Gastrocnemius medialis (tissue), 4 donors: ENCODE results near the gene PLA2G5. TPM values are rescaled to one million over a fixed set of nuclear protein-coding genes. Genes with fewer than 3 reads are reported as not detected.

Source experiments
- ATAC-seq, 2 donors: fragments of 150-250 bp; one replicate each; pipeline ENCODE4 v1.9.1; 2016
- DNase-seq, 2 donors: peaks; one replicate each; pipeline ENCODE4 v3.0.0-alpha.2; 2019
- H3K27ac ChIP-seq, 4 donors: fragments of 200-600 bp; sonication (generic); 1 replicate in 1 of 4; 2 replicates in 3 of 4; pipeline ENCODE4 v1.5.1; 2016 to 2018; ENCODE audit warnings: mild to moderate bottlenecking in 2 of 4, moderate library complexity in 1 of 4
- H3K27me3 ChIP-seq, 3 donors: fragments of 200-600 bp; sonication (generic) in 2 of 3; 1 replicate in 1 of 3; 2 replicates in 2 of 3; pipeline versions ENCODE4 v1.5.1 to v1.6.0; 2016 to 2019; ENCODE audit warnings: mild to moderate bottlenecking in 1 of 3, moderate library complexity in 1 of 3
- H3K36me3 ChIP-seq, 2 donors: fragments of 200-600 bp; sonication (generic) in 1 of 2; one replicate each; pipeline ENCODE4 v1.5.1; 2017 to 2018
- H3K4me1 ChIP-seq, 2 donors: fragments of 200-600 bp; sonication (generic) in 1 of 2; one replicate each; pipeline ENCODE4 v1.5.1; 2016 to 2017; ENCODE audit warnings: mild to moderate bottlenecking in 2 of 2
- H3K4me3 ChIP-seq, 4 donors: fragments of 200-600 bp; sonication (generic) in 3 of 4; 1 replicate in 1 of 4; 2 replicates in 3 of 4; pipeline ENCODE4 v1.5.1; 2016 to 2019; ENCODE audit warnings: mild to moderate bottlenecking in 2 of 4
- H3K9me3 ChIP-seq, 3 donors: fragments of 200-600 bp; sonication (generic) in 2 of 3; 1 replicate in 1 of 3; 2 replicates in 2 of 3; pipeline ENCODE4 v1.5.1; 2016 to 2019
- CTCF ChIP-seq, 5 experiments: fragments of 450-650 bp in 3 of 5; fragments of 200-600 bp in 2 of 5; sonication (generic) in 2 of 5; IDR thresholded peaks in 4 of 5; conservative IDR thresholded peaks in 1 of 5; 1 replicate in 4 of 5; 2 replicates in 1 of 5; pipeline ENCODE4 v1.5.1; 2016 to 2019; ENCODE audit warnings: antibody characterized with exemption in 5 of 5, mild to moderate bottlenecking in 3 of 5, moderate library complexity in 3 of 5
- POLR2A ChIP-seq, 2 donors: fragments of 450-650 bp; IDR thresholded peaks; one replicate each; pipeline ENCODE4 v1.6.1; 2017; ENCODE audit warnings: antibody characterized with exemption in 2 of 2, mild to moderate bottlenecking in 2 of 2, moderate library complexity in 2 of 2
- in situ Hi-C, 4 donors: fragments of 200-750 bp; cut with MboI; loops; one replicate each; pipeline versions ENCODE4 v1.15.0 to v1.8.0; 2017; ENCODE audit warnings: low sequenced_read_pairs in 4 of 4
- intact Hi-C: fragments of 100-400 bp; cut with DNase I; formaldehyde crosslinking; loops from one replicate; pipeline ENCODE4 v1.15.1; 2023; ENCODE audit warnings: low total_unique reads
- total RNA-seq, 4 donors: library from RNA; depleted of rRNA; stranded (reverse); fragments of >200 nt; gene quantifications; one replicate each; pipeline versions ENCODE4 v1.1.0 to v1.2.3, GENCODE V29; 2016

Gene PLA2G5
- total RNA-seq, 4 donors from 2014 or later = not detected

DNA sequence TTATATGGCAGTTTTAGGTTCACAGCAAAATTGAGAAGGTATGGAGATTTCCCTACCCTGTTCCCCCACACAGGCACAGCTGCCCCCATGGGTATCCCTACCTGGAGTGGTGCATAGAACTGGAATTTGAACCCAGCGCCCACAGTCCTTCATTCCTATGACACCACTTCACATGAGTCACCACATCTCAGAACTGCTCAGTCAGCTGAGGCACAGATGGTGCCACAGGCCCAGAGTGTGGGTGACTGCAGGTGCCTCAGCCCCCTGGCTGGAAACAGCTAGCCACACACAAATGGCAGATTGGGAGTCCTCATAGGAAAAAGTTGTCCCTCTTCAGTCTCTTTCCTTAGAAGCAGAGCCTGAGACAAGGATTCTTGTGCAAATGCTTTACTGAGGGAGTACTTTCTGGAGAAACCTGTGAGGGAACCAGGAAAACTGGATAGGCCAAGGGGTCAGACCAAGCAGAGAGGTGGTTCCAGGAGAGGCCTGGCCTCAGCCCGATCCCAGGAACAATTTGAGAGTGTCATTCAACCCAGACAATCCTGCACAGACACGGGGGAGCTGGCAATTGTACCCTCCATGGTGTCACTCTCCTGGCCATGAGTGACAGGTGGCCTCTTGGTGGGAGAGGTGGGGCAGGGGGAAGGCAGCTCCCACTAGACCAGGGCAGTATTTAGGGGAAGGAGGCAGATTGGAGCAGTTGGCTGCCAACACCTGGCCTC, 42.4 kb downstream of the PLA2G5 start:
- Histone ChIP-seq H3K27me3 (peaks cover 0 to 6% (median 0%) of the 10 kb centered on the region in 3 donors), H3K9me3 (no peaks in the 10 kb centered on the region), H3K27ac (no peak overlapping the region), H3K4me1 (no peaks in the 10 kb centered on the region), H3K36me3 (no peaks in the 10 kb centered on the region), H3K4me3 (no peak overlapping the region)
- TF ChIP-seq CTCF (IDR thresholded peaks at IDR 0.05 in 4 of 5, conservative IDR thresholded peaks at IDR 0.05 in 1 of 5) (no peak), POLR2A (IDR thresholded peaks at IDR 0.05) (no peak)
- in situ Hi-C loops = no loop called here
- intact Hi-C loops = no loop called here
- no peak for ATAC-seq
- DNase-seq = no peak

- in situ Hi-C loops (no loop called here), intact Hi-C loops (no loop called here)
- H3K4me3 ChIP-seq = no peak overlapping the region
- H3K9me3 ChIP-seq = no peaks in the 10 kb centered on the region
- H3K4me1 ChIP-seq = no peaks in the 10 kb centered on the region
- TF ChIP-seq CTCF (IDR thresholded peaks at IDR 0.05 in 4 of 5, conservative IDR thresholded peaks at IDR 0.05 in 1 of 5) = no peak
- TF ChIP-seq POLR2A (IDR thresholded peaks at IDR 0.05) = no peak
- ATAC-seq (no peak), DNase-seq (no peak)
- H3K27me3 ChIP-seq = peaks cover 0 to 6% (median 0%) of the 10 kb centered on the region in 3 donors
- H3K36me3 ChIP-seq = no peaks in the 10 kb centered on the region
- no peak overlapping the region for H3K27ac ChIP-seq
Measured at GRCh38 chr1:20114021-20114648, 44.1 kb downstream of the PLA2G5 start.

DNA sequence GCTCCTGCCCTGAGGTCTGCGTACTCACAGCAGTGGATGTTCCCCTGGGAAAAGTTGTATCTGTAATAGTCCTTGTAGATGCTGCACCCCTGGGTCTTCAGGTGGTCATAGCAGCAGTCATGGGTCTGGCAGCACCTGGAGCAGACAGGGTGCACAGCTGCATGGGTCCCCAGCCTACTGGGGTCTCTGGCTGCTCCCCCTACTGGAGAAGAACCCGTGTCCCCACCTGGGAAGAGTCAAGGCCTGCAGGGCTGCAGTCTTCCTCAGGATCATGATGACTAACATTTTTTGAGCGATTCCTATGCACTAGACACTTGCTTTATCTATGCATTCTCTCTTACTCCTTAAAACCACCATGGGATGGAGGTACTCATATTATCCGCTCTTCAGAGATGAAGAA, 45.5 kb downstream of the PLA2G5 start:
- no peak for TF ChIP-seq CTCF (IDR thresholded peaks at IDR 0.05 in 4 of 5, conservative IDR thresholded peaks at IDR 0.05 in 1 of 5)
- no peak for TF ChIP-seq POLR2A (IDR thresholded peaks at IDR 0.05)
- no peaks in the 10 kb centered on the region for H3K4me1 ChIP-seq
- ATAC-seq (no peak), DNase-seq (no peak)
- no peaks in the 10 kb centered on the region for H3K9me3 ChIP-seq
- no peak overlapping the region for H3K4me3 ChIP-seq
- intact Hi-C loops = no loop called here
- in situ Hi-C loops = no loop called here
- no peaks in the 10 kb centered on the region for H3K36me3 ChIP-seq
- H3K27ac ChIP-seq = no peak overlapping the region
- peaks cover 0 to 6% (median 0%) of the 10 kb centered on the region in 3 donors for H3K27me3 ChIP-seq

GRCh38 chr1:20115916-20116315, 45.9 kb downstream of the PLA2G5 start:
- intact Hi-C loops (no loop called here), in situ Hi-C loops (no loop called here)
- no peaks in the 10 kb centered on the region for H3K4me1 ChIP-seq
- DNase-seq (no peak), ATAC-seq (no peak)
- H3K27ac ChIP-seq = no peak overlapping the region
- H3K9me3 ChIP-seq = no peaks in the 10 kb centered on the region
- no peak overlapping the region for H3K4me3 ChIP-seq
- H3K36me3 ChIP-seq = no peaks in the 10 kb centered on the region
- TF ChIP-seq CTCF (IDR thresholded peaks at IDR 0.05 in 4 of 5, conservative IDR thresholded peaks at IDR 0.05 in 1 of 5) = no peak
- TF ChIP-seq POLR2A (IDR thresholded peaks at IDR 0.05) = no peak
- H3K27me3 ChIP-seq = peaks cover 0 to 6% (median 0%) of the 10 kb centered on the region in 3 donors
